ENCODE data around the gene LGALS1.

DNA sequence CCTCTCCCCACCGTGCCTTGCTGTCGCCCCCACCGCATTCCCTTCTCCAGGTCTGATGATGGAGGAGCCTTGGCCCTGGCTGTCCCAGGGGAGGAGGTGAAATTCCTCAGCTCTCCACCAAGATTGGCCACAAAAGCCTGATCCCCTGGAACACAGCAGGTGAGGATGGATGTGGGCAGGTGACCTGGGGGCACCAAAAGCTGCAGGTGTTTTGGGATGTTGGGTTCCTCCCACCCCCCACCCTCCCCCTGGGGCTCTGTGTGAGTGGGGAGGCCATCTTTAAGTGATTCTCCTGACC is 22.1 kb downstream of the LGALS1 start:
- TF ChIP-seq, protein P1, sequence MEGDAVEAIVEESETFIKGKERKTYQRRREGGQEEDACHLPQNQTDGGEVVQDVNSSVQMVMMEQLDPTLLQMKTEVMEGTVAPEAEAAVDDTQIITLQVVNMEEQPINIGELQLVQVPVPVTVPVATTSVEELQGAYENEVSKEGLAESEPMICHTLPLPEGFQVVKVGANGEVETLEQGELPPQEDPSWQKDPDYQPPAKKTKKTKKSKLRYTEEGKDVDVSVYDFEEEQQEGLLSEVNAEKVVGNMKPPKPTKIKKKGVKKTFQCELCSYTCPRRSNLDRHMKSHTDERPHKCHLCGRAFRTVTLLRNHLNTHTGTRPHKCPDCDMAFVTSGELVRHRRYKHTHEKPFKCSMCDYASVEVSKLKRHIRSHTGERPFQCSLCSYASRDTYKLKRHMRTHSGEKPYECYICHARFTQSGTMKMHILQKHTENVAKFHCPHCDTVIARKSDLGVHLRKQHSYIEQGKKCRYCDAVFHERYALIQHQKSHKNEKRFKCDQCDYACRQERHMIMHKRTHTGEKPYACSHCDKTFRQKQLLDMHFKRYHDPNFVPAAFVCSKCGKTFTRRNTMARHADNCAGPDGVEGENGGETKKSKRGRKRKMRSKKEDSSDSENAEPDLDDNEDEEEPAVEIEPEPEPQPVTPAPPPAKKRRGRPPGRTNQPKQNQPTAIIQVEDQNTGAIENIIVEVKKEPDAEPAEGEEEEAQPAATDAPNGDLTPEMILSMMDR (IDR thresholded peaks at IDR 0.05), result no peak
- TF ChIP-seq POLR2A (IDR thresholded peaks at IDR 0.05), result no peak

Data from adrenal gland (tissue), 5 donors.